ENCODE measurements around the gene UST. TPM values are rescaled to one million over a fixed set of nuclear protein-coding genes. Genes with fewer than 3 reads are reported as not detected.

Gene UST
- total RNA-seq, 2 experiments from 2014 or later = 1.4 to 4.1 TPM

DNA sequence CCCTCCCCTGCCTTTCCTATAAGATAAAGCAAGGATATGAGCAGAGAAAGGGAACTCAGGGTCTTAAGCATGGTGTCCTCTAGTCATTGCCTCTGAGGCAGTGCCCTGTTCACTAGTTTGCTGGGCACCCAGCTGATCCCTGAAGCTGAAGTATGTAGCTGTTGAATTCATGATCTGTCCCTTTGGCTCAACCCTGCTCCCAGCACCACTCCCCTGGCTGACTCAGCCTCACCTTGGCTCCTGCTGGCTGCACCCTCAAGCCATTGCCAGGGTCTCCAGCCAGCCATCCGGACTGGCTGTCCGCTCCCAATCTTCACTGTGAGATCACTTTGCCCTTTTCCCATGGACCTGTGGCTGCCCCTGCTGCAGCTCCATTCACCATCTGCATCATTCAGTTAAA, 25.9 kb upstream of the UST start:
- TF ChIP-seq, protein P1, sequence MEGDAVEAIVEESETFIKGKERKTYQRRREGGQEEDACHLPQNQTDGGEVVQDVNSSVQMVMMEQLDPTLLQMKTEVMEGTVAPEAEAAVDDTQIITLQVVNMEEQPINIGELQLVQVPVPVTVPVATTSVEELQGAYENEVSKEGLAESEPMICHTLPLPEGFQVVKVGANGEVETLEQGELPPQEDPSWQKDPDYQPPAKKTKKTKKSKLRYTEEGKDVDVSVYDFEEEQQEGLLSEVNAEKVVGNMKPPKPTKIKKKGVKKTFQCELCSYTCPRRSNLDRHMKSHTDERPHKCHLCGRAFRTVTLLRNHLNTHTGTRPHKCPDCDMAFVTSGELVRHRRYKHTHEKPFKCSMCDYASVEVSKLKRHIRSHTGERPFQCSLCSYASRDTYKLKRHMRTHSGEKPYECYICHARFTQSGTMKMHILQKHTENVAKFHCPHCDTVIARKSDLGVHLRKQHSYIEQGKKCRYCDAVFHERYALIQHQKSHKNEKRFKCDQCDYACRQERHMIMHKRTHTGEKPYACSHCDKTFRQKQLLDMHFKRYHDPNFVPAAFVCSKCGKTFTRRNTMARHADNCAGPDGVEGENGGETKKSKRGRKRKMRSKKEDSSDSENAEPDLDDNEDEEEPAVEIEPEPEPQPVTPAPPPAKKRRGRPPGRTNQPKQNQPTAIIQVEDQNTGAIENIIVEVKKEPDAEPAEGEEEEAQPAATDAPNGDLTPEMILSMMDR (conservative IDR thresholded peaks at IDR 0.05; ENCODE audit: low read length) = no peak
- TF ChIP-seq EZH2phosphoT487 (IDR thresholded peaks at IDR 0.05; ENCODE audit: borderline replicate concordance, low read depth, low read length) = no peak
- Histone ChIP-seq H2AFZ (ENCODE audit: low read length) (no peak overlapping the region), H3K27ac (ENCODE audit: low read depth, low read length, poor library complexity, severe bottlenecking) (no peak overlapping the region), H3K9me2 (ENCODE audit: insufficient read depth, low read length) (no peaks in the 10 kb centered on the region), H3K79me2 (ENCODE audit: insufficient read depth, low read depth, low read length) (no peaks in the 10 kb centered on the region), H3K4me2 (ENCODE audit: low read length) (no peak overlapping the region), H3K9me3 (ENCODE audit: low read length) (no peaks in the 10 kb centered on the region), H3K4me3 (ENCODE audit: low read depth, low read length, poor library complexity, severe bottlenecking) (no peak overlapping the region), H3K4me1 (ENCODE audit: insufficient read depth, low read length, poor library complexity, severe bottlenecking) (no peaks in the 10 kb centered on the region), H3K36me3 (ENCODE audit: insufficient read depth, low read length) (no peaks in the 10 kb centered on the region), H4K20me1 (ENCODE audit: insufficient read depth, low read length) (no peaks in the 10 kb centered on the region)
- ChIA-PET CTCF (ENCODE audit: unreplicated experiment) (no interaction called here), POLR2A (interaction anchor here (0.6 kb wide), 1 partner anchor 28 kb away, joined by 3 read pairs; no protein-coding TSS in a partner anchor)
- BruUV-seq (replicated peaks) = no TSS peak
- DNase-seq (ENCODE audit: low spot score) = no peak
- intact Hi-C loops (cut with micrococcal nuclease; ENCODE audit: unreplicated experiment) = no loop called here

DNA sequence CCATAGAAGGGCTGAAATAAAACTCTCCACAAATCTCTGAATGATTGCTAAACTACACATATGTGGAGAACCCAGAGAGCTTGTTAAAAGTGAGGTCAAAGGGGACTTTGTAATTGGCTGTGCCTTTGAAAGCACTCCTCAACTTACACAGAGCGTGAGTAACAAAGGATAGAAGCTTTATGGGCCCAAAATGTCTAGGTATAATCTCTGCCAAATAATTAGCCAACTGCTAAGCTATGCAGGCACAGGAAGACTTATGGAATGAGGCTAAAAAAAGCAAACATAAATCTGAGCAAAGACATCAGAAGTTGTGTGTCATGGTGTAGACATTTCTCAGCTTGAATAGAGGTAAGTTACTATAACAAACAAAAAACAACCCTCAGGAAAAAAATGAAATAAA, 23.3 kb upstream of the UST start:
- H3K9me2 ChIP-seq (ENCODE audit: insufficient read depth, low read length) = no peaks in the 10 kb centered on the region
- POLR2A ChIA-PET = no interaction called here
- no peaks in the 10 kb centered on the region for H3K9me3 ChIP-seq (ENCODE audit: low read length)
- H3K4me2 ChIP-seq (ENCODE audit: low read length) = no peak overlapping the region
- no peaks in the 10 kb centered on the region for H3K36me3 ChIP-seq (ENCODE audit: insufficient read depth, low read length)
- TF ChIP-seq EZH2phosphoT487 (IDR thresholded peaks at IDR 0.05; ENCODE audit: borderline replicate concordance, low read depth, low read length) = no peak
- TF ChIP-seq, protein P1 (conservative IDR thresholded peaks at IDR 0.05; ENCODE audit: low read length) = no peak
- no peaks in the 10 kb centered on the region for H3K4me1 ChIP-seq (ENCODE audit: insufficient read depth, low read length, poor library complexity, severe bottlenecking)
- CTCF ChIA-PET (ENCODE audit: unreplicated experiment) = no interaction called here
- no peak for DNase-seq (ENCODE audit: low spot score)
- H2AFZ ChIP-seq (ENCODE audit: low read length) = no peak overlapping the region
- no peaks in the 10 kb centered on the region for H3K79me2 ChIP-seq (ENCODE audit: insufficient read depth, low read depth, low read length)
- intact Hi-C loops (cut with micrococcal nuclease; ENCODE audit: unreplicated experiment) = no loop called here
- H3K27ac ChIP-seq (ENCODE audit: low read depth, low read length, poor library complexity, severe bottlenecking) = no peak overlapping the region
- no peaks in the 10 kb centered on the region for H4K20me1 ChIP-seq (ENCODE audit: insufficient read depth, low read length)
- no TSS peak for BruUV-seq (replicated peaks)
- no peak overlapping the region for H3K4me3 ChIP-seq (ENCODE audit: low read depth, low read length, poor library complexity, severe bottlenecking)

DNA sequence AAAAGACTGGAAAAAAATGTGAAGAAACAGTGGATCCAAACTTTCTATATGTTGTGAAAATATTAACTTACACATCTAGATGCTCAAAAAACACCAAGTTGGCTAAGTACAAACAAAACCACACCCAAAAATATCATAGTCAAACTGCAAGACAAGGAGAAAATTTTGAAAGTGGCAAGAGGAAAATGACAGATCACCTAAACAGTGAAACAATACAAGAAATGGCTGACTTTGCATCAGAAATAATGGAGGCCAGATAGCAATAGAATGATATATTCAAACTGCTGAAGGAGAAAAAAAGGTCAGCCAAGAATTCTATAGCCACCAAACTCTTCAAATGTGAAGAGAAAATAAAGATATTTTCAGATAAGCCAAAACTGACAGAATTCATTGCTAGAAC, 22.4 kb upstream of the UST start:
- no peaks in the 10 kb centered on the region for H3K36me3 ChIP-seq (ENCODE audit: insufficient read depth, low read length)
- CTCF ChIA-PET (ENCODE audit: unreplicated experiment) = no interaction called here
- no peak for DNase-seq (ENCODE audit: low spot score)
- H3K4me3 ChIP-seq (ENCODE audit: low read depth, low read length, poor library complexity, severe bottlenecking) = no peak overlapping the region
- POLR2A ChIA-PET = no interaction called here
- no peak overlapping the region for H3K4me2 ChIP-seq (ENCODE audit: low read length)
- intact Hi-C loops (cut with micrococcal nuclease; ENCODE audit: unreplicated experiment) = no loop called here
- H3K79me2 ChIP-seq (ENCODE audit: insufficient read depth, low read depth, low read length) = no peaks in the 10 kb centered on the region
- no peaks in the 10 kb centered on the region for H3K9me3 ChIP-seq (ENCODE audit: low read length)
- no peak overlapping the region for H3K27ac ChIP-seq (ENCODE audit: low read depth, low read length, poor library complexity, severe bottlenecking)
- no peaks in the 10 kb centered on the region for H3K9me2 ChIP-seq (ENCODE audit: insufficient read depth, low read length)
- H4K20me1 ChIP-seq (ENCODE audit: insufficient read depth, low read length) = no peaks in the 10 kb centered on the region
- TF ChIP-seq, protein P1 (conservative IDR thresholded peaks at IDR 0.05; ENCODE audit: low read length) = no peak
- no peak overlapping the region for H2AFZ ChIP-seq (ENCODE audit: low read length)
- no peaks in the 10 kb centered on the region for H3K4me1 ChIP-seq (ENCODE audit: insufficient read depth, low read length, poor library complexity, severe bottlenecking)
- BruUV-seq (replicated peaks) = no TSS peak

Data from OCI-LY7 (cell line).